WI38 (cell line): Measurements from ENCODE around the gene ELMOD1.
"Not testable (repeated sequence)": the region's sequence is repeated elsewhere in the genome, so short reads cannot be mapped to it uniquely, and the experiment has no call there.

Experiments used
- H3K4me3 ChIP-seq: 2 replicates; pipeline ENCODE4 v1.5.1; 2011; ENCODE audit warnings: low read depth, mild to moderate bottlenecking, control low read depth, low read length
- CTCF ChIP-seq: IDR thresholded peaks from 2 replicates; pipeline ENCODE4 v1.5.1; 2012; ENCODE audit warnings: low read depth, mild to moderate bottlenecking, control low read depth, low read length

The ELMOD1 gene

GRCh38 chr11:107570015-107570414, 20.9 kb upstream of the ELMOD1 start:
- H3K4me3 ChIP-seq = no peak overlapping the region
- TF ChIP-seq CTCF = no peak

- TF ChIP-seq CTCF = no peak
- no peak overlapping the region for H3K4me3 ChIP-seq
Observed at GRCh38 chr11:107573438-107573837, 17.5 kb upstream of the ELMOD1 start.

- not testable (repeated sequence) for H3K4me3 ChIP-seq
- peak; percentile 54; the same call in 1 of the 2 replicates for TF ChIP-seq CTCF
Observed at GRCh38 chr11:107576497-107577345, 14.2 kb upstream of the ELMOD1 start.

GRCh38 chr11:107577346-107577711, 13.6 kb upstream of the ELMOD1 start:
- H3K4me3 ChIP-seq = no peak overlapping the region
- TF ChIP-seq CTCF = no peak

- not testable (repeated sequence) for H3K4me3 ChIP-seq
Observed at GRCh38 chr11:107579169-107579568, 11.8 kb upstream of the ELMOD1 start.

GRCh38 chr11:107581147-107581546, 9.8 kb upstream of the ELMOD1 start:
- TF ChIP-seq CTCF = no peak
- no peak overlapping the region for H3K4me3 ChIP-seq

GRCh38 chr11:107583629-107584195, 7.2 kb upstream of the ELMOD1 start:
- TF ChIP-seq CTCF = no peak
- H3K4me3 ChIP-seq = no peak overlapping the region
